Osteocyte (in vitro differentiated cells): ENCODE measurements around the gene TRIP13. TPM values are rescaled to one million over a fixed set of nuclear protein-coding genes. Genes with fewer than 3 reads are reported as not detected.
A peak's percentile ranks its signal among the peaks of the same experiment; 100 is the strongest.

Experiments used
- DNase-seq: peaks from one replicate; pipeline ENCODE4 v3.0.0; 2021; ENCODE audit warnings: mixed read lengths; ENCODE audit not compliant: unreplicated experiment; ENCODE audit errors: extremely low spot score
- H3K27ac Mint-ChIP-seq: one replicate; pipeline ENCODE4 v1.8.0; 2021; ENCODE audit warnings: mild to moderate bottlenecking, mixed read lengths; ENCODE audit not compliant: unreplicated experiment
- H3K27me3 Mint-ChIP-seq: one replicate; pipeline ENCODE4 v1.8.0; 2021; ENCODE audit warnings: mixed read lengths; ENCODE audit not compliant: unreplicated experiment
- H3K36me3 Mint-ChIP-seq: one replicate; pipeline ENCODE4 v1.8.0; 2021; ENCODE audit warnings: mixed read lengths; ENCODE audit not compliant: unreplicated experiment
- H3K4me1 Mint-ChIP-seq: one replicate; pipeline ENCODE4 v1.8.0; 2021; ENCODE audit warnings: mixed read lengths; ENCODE audit not compliant: unreplicated experiment
- H3K4me3 Mint-ChIP-seq: one replicate; pipeline ENCODE4 v1.8.0; 2021; ENCODE audit warnings: mild to moderate bottlenecking, moderate library complexity, mixed read lengths; ENCODE audit not compliant: unreplicated experiment
- H3K9me3 Mint-ChIP-seq: one replicate; pipeline ENCODE4 v1.8.0; 2021; ENCODE audit warnings: mixed read lengths; ENCODE audit not compliant: unreplicated experiment
- total RNA-seq: library from RNA; stranded (reverse); gene quantifications from 2 replicates; pipeline ENCODE4 v1.2.1, GENCODE V29; 2021
- TF ChIP-seq, protein P1 (sequence below): fragments of 200-600 bp; sonication (generic); IDR thresholded peaks from 2 replicates; pipeline ENCODE4 v1.5.0; 2021; ENCODE audit warnings: antibody characterized with exemption, mild to moderate bottlenecking, moderate library complexity

TRIP13 gene
- total RNA-seq, 1 donor from 2014 or later = 6.9 TPM

DNA sequence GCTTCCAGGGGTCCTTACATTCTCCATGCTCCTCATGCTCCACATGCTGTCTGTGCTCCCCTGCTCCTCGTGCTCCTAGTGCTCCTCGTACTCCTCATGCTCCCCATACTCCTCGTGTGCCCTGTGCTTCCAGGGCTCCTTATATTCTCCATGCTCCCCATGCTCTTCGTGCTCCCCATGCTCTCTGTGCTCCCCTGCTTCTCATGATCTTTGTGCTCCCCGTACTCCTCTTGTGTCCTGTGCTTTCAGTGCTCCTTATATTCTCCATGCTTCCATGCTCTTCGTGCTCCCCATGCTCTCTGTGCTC lies 51.9 kb downstream of the TRIP13 start:
- Mint-ChIP-seq H3K4me3 (no peak overlapping the region), H3K4me1 (peaks cover 11% of the 10 kb centered on the region), H3K9me3 (no peaks in the 10 kb centered on the region), H3K27me3 (peaks cover 70% of the 10 kb centered on the region), H3K27ac (no peak overlapping the region), H3K36me3 (no peaks in the 10 kb centered on the region)
- DNase-seq = no peak
- TF ChIP-seq, protein P1, sequence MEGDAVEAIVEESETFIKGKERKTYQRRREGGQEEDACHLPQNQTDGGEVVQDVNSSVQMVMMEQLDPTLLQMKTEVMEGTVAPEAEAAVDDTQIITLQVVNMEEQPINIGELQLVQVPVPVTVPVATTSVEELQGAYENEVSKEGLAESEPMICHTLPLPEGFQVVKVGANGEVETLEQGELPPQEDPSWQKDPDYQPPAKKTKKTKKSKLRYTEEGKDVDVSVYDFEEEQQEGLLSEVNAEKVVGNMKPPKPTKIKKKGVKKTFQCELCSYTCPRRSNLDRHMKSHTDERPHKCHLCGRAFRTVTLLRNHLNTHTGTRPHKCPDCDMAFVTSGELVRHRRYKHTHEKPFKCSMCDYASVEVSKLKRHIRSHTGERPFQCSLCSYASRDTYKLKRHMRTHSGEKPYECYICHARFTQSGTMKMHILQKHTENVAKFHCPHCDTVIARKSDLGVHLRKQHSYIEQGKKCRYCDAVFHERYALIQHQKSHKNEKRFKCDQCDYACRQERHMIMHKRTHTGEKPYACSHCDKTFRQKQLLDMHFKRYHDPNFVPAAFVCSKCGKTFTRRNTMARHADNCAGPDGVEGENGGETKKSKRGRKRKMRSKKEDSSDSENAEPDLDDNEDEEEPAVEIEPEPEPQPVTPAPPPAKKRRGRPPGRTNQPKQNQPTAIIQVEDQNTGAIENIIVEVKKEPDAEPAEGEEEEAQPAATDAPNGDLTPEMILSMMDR = no peak

DNA sequence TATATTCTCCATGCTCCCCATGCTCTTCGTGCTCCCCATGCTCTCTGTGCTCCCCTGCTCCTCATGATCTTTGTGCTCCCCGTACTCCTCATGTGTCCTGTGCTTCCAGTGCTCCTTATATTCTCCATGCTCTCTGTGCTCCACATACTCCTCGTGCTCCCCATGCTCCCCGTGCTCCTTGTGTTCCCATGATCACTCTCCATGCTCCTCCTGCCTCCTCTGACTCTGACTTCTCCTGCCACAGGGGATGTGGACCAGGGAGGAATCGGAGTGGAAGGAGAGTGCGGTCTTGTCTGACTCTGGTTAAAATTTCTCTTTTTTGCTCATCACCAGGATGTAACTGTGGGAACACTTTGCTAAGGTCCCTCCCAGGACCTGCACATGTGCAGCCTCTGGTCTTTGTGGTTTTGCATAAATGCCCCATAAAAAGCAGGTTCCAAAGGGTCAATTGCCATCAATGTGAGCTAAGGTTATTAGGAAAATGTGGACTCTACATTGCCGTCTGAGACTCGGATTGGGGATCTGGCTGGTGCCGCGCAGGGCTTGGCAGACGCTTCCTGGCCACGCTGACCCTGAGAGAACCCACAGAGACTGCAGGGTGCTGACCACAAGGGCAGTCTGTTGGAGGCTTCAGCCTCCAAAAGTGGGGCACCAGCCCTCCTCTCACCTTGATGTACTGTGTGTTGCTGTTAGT lies 52.5 kb downstream of the TRIP13 start:
- no peaks in the 10 kb centered on the region for H3K36me3 Mint-ChIP-seq

DNA sequence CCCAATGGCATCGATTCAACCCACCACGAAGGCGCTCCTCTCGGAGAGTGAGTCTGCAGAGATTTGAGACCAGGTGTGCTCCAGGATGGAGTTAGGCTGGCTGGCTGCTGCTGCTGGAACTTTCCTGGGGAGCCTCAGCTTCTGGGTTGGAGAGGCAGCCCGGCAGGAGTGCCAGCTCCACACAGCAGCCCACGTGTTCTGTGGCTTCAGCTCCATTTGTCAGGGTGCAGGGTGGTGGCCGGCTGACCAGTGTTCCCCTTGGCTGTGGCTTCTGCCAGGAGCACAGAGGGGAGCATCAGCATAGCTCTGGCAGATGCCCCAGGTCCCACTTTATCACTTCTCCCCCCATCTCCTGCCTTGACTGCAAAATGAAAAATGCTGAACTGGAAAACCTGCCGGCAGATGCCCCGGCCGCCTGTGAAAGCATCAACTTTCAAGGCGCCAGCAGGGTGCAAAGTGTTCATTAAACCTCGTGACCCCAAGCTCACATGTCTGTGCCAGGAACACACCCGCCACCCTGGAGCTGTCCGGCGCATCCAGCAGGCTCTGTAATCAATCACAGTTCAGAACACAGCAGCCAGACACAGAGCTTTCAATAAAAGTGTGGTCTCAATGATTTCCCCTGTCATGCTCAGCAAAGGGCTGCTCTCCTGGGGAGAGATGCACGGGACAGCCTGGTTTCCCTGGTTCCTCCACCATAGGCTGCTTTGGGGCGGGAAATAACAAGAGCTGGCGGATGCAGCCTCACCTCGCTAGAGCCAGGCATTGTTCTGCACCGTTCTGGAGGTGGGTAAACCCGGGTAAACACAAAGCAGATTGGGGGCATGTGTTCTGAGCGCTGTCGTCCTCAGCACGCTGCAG lies 53.2 kb downstream of the TRIP13 start:
- Mint-ChIP-seq H3K9me3 (peaks cover 13% of the 10 kb centered on the region), H3K36me3 (peaks cover 2% of the 10 kb centered on the region), H3K4me3 (no peak overlapping the region), H3K4me1 (peaks cover 11% of the 10 kb centered on the region), H3K27me3 (peaks cover 76% of the 10 kb centered on the region), H3K27ac (no peak overlapping the region)
- TF ChIP-seq, protein P1 = no peak
- peak; percentile 80 for DNase-seq

More for the DNA sequence above, 52.5 kb downstream of the TRIP13 start:
- Mint-ChIP-seq H3K4me1 (peaks cover 11% of the 10 kb centered on the region), H3K4me3 (no peak overlapping the region), H3K9me3 (peaks cover 5% of the 10 kb centered on the region), H3K27me3 (peaks cover 73% of the 10 kb centered on the region), H3K27ac (no peak overlapping the region)
- peak; percentile 73 for DNase-seq
- TF ChIP-seq, protein P1 = no peak

DNA sequence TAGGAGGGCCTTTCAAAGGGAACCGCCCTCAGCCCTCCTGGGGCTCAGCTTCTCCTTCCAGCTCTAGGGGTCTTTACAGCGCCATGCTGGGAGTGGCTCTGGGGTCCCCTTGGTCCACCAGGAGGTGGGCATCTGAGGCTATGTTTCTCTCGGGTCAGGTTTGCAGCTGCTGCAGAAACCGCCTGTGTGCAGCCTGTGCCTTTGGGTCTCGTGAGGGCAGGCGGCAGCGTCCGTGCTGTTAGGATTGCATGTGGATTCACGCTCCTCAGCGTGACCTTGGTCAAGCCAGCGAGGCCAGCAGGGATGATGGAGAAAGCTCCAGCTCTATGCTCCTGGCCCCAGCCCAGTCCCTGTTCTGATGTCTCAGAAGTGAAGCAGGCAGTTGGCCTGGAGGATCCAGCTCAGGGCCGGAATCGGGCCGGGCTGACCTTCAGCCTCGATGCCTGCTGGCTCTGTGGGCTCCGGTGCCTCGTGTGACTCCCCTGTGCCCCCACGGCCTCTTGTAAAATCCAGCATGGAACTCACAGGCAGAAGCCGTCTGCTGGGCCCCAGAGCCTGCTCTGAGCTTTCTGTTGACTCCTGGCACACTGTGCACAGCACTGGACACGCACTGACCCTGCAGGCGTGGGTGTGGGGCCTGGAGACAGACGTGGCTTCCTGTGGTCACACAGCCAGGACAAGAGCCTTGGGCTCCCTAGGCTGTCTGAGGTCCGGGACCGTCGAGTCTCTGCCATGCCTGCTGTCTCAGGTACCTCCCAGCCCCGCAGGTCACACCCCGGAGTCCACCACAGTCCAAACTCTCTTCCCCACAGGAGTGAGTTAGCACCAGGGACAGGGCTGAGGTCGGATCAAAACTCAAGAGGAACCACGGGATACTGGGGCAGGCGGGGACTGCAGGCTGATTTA lies 54.3 kb downstream of the TRIP13 start:
- no peak overlapping the region for H3K4me3 Mint-ChIP-seq
- H3K27me3 Mint-ChIP-seq = peaks cover 72% of the 10 kb centered on the region
- peak; percentile 81 for DNase-seq
- H3K36me3 Mint-ChIP-seq = peaks cover 2% of the 10 kb centered on the region
- peaks cover 18% of the 10 kb centered on the region for H3K9me3 Mint-ChIP-seq
- peaks cover 11% of the 10 kb centered on the region for H3K4me1 Mint-ChIP-seq
- H3K27ac Mint-ChIP-seq = no peak overlapping the region
- TF ChIP-seq, protein P1 = no peak
